Neutrophil (primary cell): ENCODE data around the gene GPR21.

ENCODE experiments used
- H3K27ac ChIP-seq: fragments of 200-600 bp; sonication (generic); 2 replicates; pipeline ENCODE4 v1.5.1; 2016; ENCODE audit warnings: mild to moderate bottlenecking, moderate library complexity
- H3K27me3 ChIP-seq: fragments of 200-600 bp; sonication (generic); 2 replicates; pipeline ENCODE4 v1.6.0; 2016; ENCODE audit warnings: mild to moderate bottlenecking
- H3K36me3 ChIP-seq: fragments of 200-600 bp; sonication (generic); 2 replicates; pipeline ENCODE4 v1.5.1; 2017
- H3K4me1 ChIP-seq, 2 experiments: fragments of 200-600 bp in 1 of 2; sonication (generic) in 1 of 2; 1 replicate in 1 of 2; 2 replicates in 1 of 2; pipeline versions ENCODE4 v1.5.1 to v1.6.1; 2013 to 2016; ENCODE audit warnings: low read depth in 1 of 2, low read length in 1 of 2, mild to moderate bottlenecking in 1 of 2, moderate library complexity in 1 of 2; ENCODE audit not compliant: control insufficient read depth in 1 of 2, insufficient read depth in 1 of 2
- H3K4me3 ChIP-seq, 2 experiments: fragments of 200-600 bp in 1 of 2; sonication (generic) in 1 of 2; 1 replicate in 1 of 2; 2 replicates in 1 of 2; pipeline ENCODE4 v1.5.1; 2013 to 2016; ENCODE audit warnings: low read depth in 1 of 2, low read length in 1 of 2, mild to moderate bottlenecking in 1 of 2, moderate library complexity in 1 of 2
- H3K9me3 ChIP-seq: fragments of 200-600 bp; sonication (generic); 2 replicates; pipeline ENCODE4 v1.5.1; 2016
- TF ChIP-seq, protein P1 (sequence below): fragments of 200-600 bp; sonication (generic); IDR thresholded peaks from 2 replicates; pipeline ENCODE4 v1.5.1; 2016; ENCODE audit warnings: antibody characterized with exemption

Gene GPR21

GRCh38 chr9:123005964-123006363 lies 27.5 kb upstream of the GPR21 start:
- Histone ChIP-seq H3K4me1 (no peaks in the 10 kb centered on the region), H3K36me3 (peaks cover 32% of the 10 kb centered on the region), H3K27me3 (no peaks in the 10 kb centered on the region), H3K9me3 (no peaks in the 10 kb centered on the region), H3K27ac (no peak overlapping the region), H3K4me3 (no peak overlapping the region)
- TF ChIP-seq, protein P1, sequence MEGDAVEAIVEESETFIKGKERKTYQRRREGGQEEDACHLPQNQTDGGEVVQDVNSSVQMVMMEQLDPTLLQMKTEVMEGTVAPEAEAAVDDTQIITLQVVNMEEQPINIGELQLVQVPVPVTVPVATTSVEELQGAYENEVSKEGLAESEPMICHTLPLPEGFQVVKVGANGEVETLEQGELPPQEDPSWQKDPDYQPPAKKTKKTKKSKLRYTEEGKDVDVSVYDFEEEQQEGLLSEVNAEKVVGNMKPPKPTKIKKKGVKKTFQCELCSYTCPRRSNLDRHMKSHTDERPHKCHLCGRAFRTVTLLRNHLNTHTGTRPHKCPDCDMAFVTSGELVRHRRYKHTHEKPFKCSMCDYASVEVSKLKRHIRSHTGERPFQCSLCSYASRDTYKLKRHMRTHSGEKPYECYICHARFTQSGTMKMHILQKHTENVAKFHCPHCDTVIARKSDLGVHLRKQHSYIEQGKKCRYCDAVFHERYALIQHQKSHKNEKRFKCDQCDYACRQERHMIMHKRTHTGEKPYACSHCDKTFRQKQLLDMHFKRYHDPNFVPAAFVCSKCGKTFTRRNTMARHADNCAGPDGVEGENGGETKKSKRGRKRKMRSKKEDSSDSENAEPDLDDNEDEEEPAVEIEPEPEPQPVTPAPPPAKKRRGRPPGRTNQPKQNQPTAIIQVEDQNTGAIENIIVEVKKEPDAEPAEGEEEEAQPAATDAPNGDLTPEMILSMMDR: no peak

DNA sequence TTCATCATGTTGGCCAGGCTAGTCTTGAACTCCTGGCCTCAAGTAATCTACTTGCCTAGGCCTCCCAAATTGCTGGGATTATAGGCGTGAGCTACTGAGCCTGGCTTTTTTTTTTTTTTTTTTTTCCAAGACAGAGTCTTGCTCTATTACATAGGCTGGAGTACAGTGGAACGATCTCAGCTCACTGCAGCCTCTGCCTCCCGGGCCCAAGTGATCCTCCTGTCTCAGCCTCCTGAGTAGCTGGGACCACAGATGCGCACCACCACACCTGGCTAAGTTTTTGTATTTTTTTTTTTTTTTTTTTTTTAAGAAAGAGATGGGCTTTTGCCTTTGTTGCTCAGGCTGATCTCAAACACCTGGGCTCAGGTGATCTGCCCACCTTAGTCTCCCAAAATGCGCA lies 26.2 kb upstream of the GPR21 start:
- H3K27me3 ChIP-seq: no peaks in the 10 kb centered on the region
- H3K36me3 ChIP-seq: peaks cover 34% of the 10 kb centered on the region
- TF ChIP-seq, protein P1: no peak
- no peak overlapping the region for H3K27ac ChIP-seq
- no peaks in the 10 kb centered on the region for H3K9me3 ChIP-seq
- no peak overlapping the region for H3K4me3 ChIP-seq
- no peaks in the 10 kb centered on the region for H3K4me1 ChIP-seq

- Histone ChIP-seq H3K36me3 (peaks cover 41% of the 10 kb centered on the region), H3K9me3 (no peaks in the 10 kb centered on the region), H3K4me3 (no peak overlapping the region), H3K4me1 (no peaks in the 10 kb centered on the region), H3K27me3 (no peaks in the 10 kb centered on the region), H3K27ac (no peak overlapping the region)
- TF ChIP-seq, protein P1: no peak
Measured at GRCh38 chr9:123008909-123009308, 24.6 kb upstream of the GPR21 start.

- no peaks in the 10 kb centered on the region for H3K4me1 ChIP-seq
- peaks cover 3% of the 10 kb centered on the region for H3K9me3 ChIP-seq
- H3K4me3 ChIP-seq: no peak overlapping the region
- no peak overlapping the region for H3K27ac ChIP-seq
- peaks cover 52% of the 10 kb centered on the region for H3K36me3 ChIP-seq
- TF ChIP-seq, protein P1: no peak
- H3K27me3 ChIP-seq: no peaks in the 10 kb centered on the region
Measured at GRCh38 chr9:123011380-123011779, 22.1 kb upstream of the GPR21 start.

- Histone ChIP-seq H3K36me3 (peaks cover 51% of the 10 kb centered on the region), H3K4me3 (no peak overlapping the region), H3K27ac (no peak overlapping the region)
Measured at GRCh38 chr9:123011878-123012528, 21.5 kb upstream of the GPR21 start.

More at GRCh38 chr9:123011878-123012528, 21.5 kb upstream of the GPR21 start:
- no peaks in the 10 kb centered on the region for H3K4me1 ChIP-seq
- no peaks in the 10 kb centered on the region for H3K27me3 ChIP-seq
- peaks cover 3% of the 10 kb centered on the region for H3K9me3 ChIP-seq
- TF ChIP-seq, protein P1: no peak
